GM21526 (cell line): Measurements from ENCODE around the gene KRT26.
"Not testable (repeated sequence)": the region's sequence is repeated elsewhere in the genome, so short reads cannot be mapped to it uniquely, and the experiment has no call there.

Experiments
- ATAC-seq: cut with Tn5 transposase; IDR thresholded peaks from one replicate; pipeline ENCODE4 v1.9.1; 2021; ENCODE audit warnings: moderate library complexity; ENCODE audit not compliant: unreplicated experiment, low FRiP score

KRT26 gene

DNA sequence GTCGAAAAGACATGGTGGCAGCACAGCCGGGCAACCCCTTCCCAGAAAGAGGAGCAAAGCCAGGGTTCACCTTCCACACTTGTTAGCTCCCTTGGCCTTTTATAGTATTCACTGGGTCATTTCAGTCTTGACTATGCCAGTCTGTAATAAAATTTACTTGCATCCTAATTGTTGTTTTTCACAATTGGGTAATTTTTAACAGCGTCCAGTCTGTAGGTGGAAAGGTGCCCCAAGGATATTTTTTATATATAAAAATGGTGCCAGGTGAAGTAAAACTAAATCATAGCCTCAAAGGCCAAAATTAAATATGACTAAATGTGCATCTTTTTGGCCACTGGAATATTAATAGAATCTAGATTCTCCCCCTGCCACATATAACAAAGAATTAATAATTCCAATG lies at the start of gene KRT26:
TSS of gene KRT26 (minus strand) at position 101 of the 400 bp plus-strand sequence. CDS start at position 13, 88 bp downstream.
- no peak for ATAC-seq

DNA sequence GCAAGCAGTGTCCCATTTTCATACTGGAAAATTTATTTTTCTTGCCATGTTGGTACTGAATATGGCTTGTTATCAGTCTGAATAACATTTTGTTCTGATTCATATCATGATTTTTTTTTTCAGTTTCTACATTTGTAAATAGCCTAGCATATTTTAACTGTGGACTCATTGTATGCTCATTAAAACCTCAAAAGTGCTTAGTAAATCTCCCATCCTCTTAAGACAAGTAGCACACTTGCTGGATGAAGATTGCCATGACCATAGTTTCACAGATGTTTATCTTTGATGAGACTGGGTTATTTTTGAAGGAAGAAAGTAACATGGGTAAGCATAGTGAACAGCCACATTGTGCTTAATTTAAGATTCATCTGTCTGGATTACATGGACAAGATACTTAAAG lies 49.5 kb upstream of the KRT26 start:
- no peak for ATAC-seq

- ATAC-seq = no peak
Observed at GRCh38 chr17:40820228-40820838, 48.3 kb upstream of the KRT26 start.

DNA sequence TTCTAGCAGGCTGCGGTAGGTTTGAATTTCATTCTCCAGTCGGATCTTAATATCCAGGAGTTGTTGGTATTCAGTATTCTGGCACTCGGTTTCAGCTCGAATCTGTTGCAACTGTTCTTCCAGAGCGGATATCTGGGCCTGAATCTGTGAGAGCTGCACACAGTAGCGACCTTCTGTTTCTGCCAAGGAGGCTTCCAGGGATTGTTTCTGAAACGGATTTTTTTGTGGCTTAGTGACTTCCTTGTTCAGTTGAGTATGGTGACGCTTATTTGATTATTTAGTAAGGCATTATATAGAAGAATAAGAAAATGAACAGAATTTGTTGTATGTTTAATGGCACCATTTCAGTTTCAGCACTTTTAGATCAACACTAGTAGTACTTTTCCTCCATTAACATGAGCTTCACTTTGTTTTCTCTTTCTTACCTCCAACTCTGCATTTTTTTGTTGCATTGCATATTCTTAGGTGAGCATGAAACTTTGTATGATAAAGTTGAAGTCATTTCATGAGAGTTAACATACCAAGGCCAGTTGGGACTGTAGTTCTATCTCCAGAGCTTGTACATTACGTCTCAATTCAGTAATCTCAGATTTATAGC lies 47.6 kb upstream of the KRT26 start:
- ATAC-seq = no peak

DNA sequence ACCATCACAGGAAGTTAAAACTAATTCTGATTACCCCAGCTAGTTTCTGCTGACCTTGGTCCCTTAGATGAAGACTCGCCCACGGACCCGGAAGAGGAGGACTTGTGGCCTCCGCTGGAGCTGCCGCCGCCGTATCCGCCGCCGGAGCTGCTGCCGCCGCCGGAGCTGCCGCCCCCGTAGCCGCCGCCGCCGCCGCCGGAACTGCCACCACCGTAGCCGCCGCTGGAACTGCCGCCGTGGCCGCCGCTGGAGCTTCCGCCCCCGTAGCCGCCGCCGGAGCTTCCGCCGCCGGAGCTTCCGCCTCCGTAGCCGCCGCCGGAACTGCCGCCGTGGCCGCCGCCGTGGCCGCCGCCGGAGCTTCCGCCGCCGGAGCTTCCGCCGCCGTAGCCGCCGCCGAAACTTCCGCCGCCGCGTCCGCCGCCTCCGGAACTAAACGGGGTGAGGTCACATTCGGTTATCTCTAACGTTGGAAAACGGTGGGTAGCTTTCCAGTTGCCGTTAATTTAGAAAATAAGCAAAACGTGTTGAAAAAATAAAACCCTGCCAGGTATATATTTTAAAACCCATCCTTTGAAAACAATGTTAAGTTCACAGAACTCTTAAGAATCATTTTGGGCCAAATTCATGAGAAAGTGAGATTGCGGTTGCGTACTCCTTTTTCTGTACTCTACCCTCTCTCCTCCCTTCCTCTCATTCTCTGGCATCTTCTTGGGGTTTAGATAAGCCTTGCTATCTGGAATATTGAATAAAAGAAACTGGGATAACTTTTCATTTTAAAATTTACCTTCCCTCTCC lies 46.9 kb upstream of the KRT26 start:
- peak; percentile 70 for ATAC-seq

GRCh38 chr17:40818343-40818732 lies 46.3 kb upstream of the KRT26 start:
- ATAC-seq = no peak

GRCh38 chr17:40817103-40817682 lies 45.2 kb upstream of the KRT26 start:
- ATAC-seq = no peak

- ATAC-seq = no peak
Observed at GRCh38 chr17:40816569-40816968, 44.6 kb upstream of the KRT26 start.

GRCh38 chr17:40815381-40815780 lies 43.4 kb upstream of the KRT26 start:
- no peak for ATAC-seq

- ATAC-seq = not testable (repeated sequence)
Observed at GRCh38 chr17:40814657-40815056, 42.7 kb upstream of the KRT26 start.

DNA sequence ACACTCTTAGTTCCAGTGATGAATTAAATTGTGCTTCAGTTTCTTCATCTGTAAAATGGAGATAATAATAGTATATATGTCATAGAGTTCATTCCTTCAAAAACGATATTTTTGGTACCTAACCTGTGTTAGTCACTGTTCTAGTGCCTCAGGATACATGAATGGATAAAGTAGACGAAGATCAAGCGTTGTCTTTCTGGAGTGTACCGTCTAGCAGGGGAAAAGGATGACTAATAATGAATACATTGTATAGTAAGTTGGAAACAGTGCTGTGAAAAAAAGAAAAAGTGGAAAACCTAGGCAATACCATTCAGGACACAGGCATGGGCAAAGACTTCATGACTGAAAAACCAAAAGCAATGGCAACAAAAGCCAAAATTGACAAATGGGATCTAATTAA lies 41.8 kb upstream of the KRT26 start:
- no peak for ATAC-seq

DNA sequence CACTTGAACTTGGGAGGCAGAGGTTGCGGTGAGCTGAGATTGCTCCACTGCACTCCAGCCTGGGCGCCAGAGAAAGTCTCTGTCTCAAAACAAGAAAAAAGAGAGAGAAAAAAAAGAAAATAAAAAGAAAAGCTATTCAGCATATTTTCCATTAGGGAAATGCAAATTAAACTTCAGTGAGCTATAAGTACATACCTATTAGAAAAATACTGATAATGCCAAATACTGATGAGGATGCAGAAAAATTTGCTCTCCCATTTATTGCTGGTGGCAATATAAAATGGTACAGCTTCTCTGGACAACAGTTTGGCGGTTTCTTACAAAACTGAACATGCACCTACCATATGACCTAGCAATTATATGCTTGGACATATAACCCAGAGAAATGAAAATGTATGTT lies 40.6 kb upstream of the KRT26 start:
- ATAC-seq = no peak

DNA sequence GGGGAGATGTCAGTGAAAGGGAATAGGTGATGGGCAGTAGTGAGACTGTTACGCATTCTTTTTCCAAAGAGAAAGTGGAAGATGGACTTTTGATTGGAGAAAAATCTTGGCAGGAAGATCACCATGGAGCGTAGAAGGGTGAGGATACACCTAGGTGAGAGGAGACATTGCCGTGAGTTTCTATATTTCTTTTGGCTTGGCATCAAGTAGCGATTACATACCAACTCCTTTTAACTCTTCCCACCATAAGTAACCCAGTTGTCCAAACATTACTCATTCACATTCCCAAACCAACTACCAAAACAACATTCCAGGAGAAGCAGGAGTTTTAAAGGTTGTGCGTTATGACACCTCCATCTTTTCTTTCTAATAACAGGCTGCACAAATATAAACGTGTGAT lies 38.5 kb upstream of the KRT26 start:
- ATAC-seq = no peak

DNA sequence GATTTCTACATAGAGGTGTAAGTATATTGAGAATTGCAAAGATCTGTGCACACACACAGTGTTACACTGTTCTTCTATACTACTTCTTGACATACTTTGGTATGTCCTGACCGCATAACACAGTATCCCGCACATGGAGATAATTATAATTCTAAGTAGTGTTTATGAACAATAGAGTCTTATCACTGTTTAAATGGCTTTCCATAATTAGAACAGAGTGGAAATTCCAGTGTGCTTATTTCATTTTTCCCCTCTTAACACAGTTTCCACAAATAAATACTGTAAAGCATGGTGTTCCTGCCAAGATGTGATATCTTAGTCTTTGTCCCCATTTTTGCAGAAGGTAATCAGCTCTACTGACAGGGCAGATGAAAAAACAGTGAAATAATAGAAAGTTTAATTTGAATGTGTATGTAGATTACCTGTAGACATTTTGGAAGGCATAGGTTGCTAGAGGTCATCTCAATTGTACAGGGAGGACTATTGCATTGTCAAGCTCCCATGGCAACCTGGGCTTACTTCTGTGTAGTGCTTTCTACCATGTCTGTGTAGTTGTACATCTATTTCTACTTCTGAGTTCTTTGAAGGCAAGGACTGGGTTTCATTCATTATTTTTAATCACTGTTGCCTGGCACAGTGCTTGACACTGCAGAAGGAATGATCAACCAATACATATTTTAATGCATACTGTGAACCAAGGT lies 37.9 kb upstream of the KRT26 start:
- no peak for ATAC-seq

- ATAC-seq = no peak
Observed at GRCh38 chr17:40806131-40806530, 34.1 kb upstream of the KRT26 start.

DNA sequence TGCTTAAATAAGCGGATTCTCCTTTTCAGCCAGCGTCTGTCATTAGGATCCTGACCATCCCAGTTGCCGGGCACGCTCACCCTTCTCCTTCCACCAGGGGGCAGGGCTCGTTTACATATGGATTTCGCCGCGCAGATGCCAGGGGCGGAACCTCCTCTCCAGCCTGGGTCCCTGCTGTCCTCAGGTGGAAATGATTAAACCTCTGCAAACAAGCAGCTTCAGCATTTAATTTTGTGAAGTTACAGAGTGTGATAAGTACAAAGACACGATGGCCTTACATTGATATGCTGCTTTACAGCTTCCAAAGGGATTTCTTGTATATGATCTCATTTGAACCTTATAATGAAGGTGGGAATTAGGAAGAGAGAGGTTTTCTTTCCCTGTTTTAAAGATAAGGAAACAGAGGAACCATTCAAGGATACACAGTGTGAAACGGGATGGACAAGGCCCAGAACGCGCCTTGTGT lies 31.6 kb upstream of the KRT26 start:
- peak; percentile 66 for ATAC-seq

DNA sequence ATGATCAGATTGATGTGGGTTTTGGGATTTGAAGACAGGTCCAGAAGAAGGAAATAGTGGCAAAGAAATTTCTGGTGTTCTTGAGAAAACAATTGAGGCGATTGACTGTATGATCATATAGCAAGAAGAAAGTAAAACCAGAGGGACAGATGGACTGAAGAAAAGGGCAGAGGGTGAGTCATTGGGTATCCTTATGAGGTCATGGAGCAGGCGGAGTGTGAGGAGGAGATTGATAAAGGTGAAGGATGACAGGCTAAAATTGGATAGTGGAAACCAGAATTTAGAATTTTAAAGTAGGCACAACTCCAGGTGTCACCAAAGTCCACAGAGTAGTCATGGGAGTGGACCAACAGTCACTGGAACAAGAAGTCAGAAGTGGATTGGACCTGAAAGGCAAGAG lies 29.2 kb upstream of the KRT26 start:
- ATAC-seq = no peak

GRCh38 chr17:40800381-40800780 lies 28.4 kb upstream of the KRT26 start:
- no peak for ATAC-seq

DNA sequence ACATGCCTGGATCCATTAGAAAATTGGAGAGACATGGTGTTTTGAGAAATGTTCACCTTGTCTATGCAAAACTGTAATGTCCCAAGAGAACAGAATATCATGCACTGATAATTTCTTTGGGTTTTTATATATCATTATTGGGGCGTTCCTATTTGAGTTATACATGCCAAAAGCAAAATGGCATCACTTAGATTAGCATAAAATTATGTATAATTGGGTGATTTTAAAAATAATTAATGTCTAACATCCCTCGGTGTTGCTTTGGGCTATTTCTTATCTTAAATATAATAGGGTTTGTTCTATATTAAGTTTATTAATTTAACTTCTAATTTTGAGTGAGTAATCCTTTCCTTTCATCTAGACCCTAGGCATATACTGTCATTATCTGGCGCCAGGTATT lies 27.9 kb upstream of the KRT26 start, which contains the start of gene KRT28:
TSS of gene KRT28 (minus strand) at position 101 of the 400 bp plus-strand sequence. CDS start at position 35, 66 bp downstream.
- ATAC-seq = no peak

DNA sequence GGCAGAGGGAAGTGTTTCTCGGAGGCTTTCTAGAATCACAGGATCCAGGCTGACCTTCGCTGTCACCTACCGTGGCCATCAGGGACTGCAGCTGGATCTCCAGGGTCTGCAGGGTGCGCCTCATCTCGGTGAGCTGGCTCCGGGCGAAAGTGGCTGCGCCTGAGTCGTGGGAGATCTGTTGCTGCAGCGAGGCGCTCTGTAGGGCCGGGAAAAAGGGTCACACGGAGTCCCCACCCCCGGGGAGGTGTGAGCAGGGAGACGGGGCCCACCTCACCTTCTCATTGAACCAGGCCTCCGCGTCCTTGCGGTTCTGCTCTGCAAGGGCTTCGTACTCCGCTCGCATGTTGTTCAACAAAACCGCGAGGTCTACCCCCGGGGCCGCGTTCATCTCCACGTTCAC lies 24.8 kb upstream of the KRT26 start:
- no peak for ATAC-seq
